22Rv1 (cell line): ENCODE results near the gene IFNAR1.

ENCODE experiments used
- ZFX ChIP-seq: fragments of 450-650 bp; IDR thresholded peaks from 2 replicates; pipeline ENCODE4 v1.6.1; 2017; ENCODE audit warnings: antibody characterized with exemption, borderline replicate concordance
- TF ChIP-seq, protein P1 (sequence below): fragments of 450-650 bp; IDR thresholded peaks from 2 replicates; pipeline ENCODE4 v1.5.1; 2017; ENCODE audit warnings: mild to moderate bottlenecking

DNA sequence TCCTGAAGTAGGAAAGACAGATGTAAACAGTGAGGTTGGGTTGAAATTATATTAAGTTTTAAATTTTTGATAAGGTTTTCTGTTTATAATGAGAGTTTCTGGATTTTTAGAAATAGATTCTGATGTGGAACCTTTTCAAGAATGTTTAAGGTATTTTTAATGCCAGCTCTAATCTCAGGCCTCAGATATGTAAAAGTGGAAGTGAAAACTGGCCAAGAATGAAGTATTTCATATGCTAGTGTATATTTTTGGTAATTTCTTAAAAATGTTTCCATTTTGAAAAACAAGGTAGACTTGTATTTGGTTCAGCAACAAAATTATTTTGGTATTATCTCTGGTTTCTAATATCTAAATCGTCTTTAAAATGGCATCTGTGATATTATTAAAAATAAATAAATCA is 14.4 kb downstream of the IFNAR1 start:
- TF ChIP-seq, protein P1, sequence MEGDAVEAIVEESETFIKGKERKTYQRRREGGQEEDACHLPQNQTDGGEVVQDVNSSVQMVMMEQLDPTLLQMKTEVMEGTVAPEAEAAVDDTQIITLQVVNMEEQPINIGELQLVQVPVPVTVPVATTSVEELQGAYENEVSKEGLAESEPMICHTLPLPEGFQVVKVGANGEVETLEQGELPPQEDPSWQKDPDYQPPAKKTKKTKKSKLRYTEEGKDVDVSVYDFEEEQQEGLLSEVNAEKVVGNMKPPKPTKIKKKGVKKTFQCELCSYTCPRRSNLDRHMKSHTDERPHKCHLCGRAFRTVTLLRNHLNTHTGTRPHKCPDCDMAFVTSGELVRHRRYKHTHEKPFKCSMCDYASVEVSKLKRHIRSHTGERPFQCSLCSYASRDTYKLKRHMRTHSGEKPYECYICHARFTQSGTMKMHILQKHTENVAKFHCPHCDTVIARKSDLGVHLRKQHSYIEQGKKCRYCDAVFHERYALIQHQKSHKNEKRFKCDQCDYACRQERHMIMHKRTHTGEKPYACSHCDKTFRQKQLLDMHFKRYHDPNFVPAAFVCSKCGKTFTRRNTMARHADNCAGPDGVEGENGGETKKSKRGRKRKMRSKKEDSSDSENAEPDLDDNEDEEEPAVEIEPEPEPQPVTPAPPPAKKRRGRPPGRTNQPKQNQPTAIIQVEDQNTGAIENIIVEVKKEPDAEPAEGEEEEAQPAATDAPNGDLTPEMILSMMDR: no peak
- no peak for TF ChIP-seq ZFX
